B cell (primary cell): ENCODE measurements around the gene TEX14. TPM values are rescaled to one million over a fixed set of nuclear protein-coding genes. Genes with fewer than 3 reads are reported as not detected.

Source experiments
- ATAC-seq: fragments of 200-7000 bp; cut with Tn5 transposase; one replicate; pipeline ENCODE4 v1.10.0; 2021; ENCODE audit warnings: low read depth, mild to moderate bottlenecking, moderate number of reproducible peaks, moderate library complexity
- CTCF ChIA-PET: fragments of 350-600 bp; sonication (Branson Sonifier 250); formaldehyde crosslinking; loops from one replicate; lab custom pipeline; 2021; ENCODE audit warnings: antibody characterized with exemption, inconsistent platforms; lab: Charles Lee
- POLR2A ChIA-PET: fragments of 350-600 bp; sonication (Branson Sonifier 250); formaldehyde crosslinking; loops from one replicate; lab custom pipeline; 2021; ENCODE audit warnings: antibody characterized with exemption; lab: Charles Lee
- DNase-seq: peaks from one replicate; pipeline ENCODE4 v3.0.0; 2013
- H2AFZ ChIP-seq: 2 replicates; pipeline ENCODE4 v1.6.1; 2012; ENCODE audit warnings: mild to moderate bottlenecking, low read depth, low read length; ENCODE audit not compliant: insufficient read depth, poor library complexity, severe bottlenecking
- H3K27ac ChIP-seq, 2 donors: 1 replicate in 1 of 2; 2 replicates in 1 of 2; pipeline ENCODE4 v1.5.1; 2012 to 2013; ENCODE audit warnings: low read length in 2 of 2, mild to moderate bottlenecking in 2 of 2, moderate library complexity in 1 of 2
- H3K27me3 ChIP-seq, 4 experiments: fragments of 200-600 bp in 1 of 4; sonication (generic) in 1 of 4; replicated peaks in 1 of 4; 1 replicate in 2 of 4; 2 replicates in 2 of 4; pipeline versions ENCODE4 v1.6.1 to v1.7.0; 2013 to 2016; ENCODE audit warnings: low read length in 3 of 4, mild to moderate bottlenecking in 2 of 4, mixed read lengths in 1 of 4, moderate library complexity in 1 of 4; ENCODE audit not compliant: insufficient read depth in 4 of 4, control insufficient read depth in 3 of 4; ENCODE audit errors: control extremely low read depth in 1 of 4
- H3K36me3 ChIP-seq, 2 experiments: replicated peaks in 1 of 2; 1 replicate in 1 of 2; 2 replicates in 1 of 2; pipeline versions ENCODE4 v1.6.1 to v1.7.1; 2013; ENCODE audit warnings: low read length in 1 of 2; ENCODE audit not compliant: insufficient read depth in 2 of 2, control insufficient read depth in 1 of 2; ENCODE audit errors: control extremely low read depth in 1 of 2, extremely low read depth in 1 of 2
- H3K4me1 ChIP-seq, 2 donors: fragments of 200-600 bp in 1 of 2; sonication (generic) in 1 of 2; 1 replicate in 1 of 2; 2 replicates in 1 of 2; pipeline versions ENCODE4 v1.5.1 to v1.6.1; 2013 to 2017; ENCODE audit warnings: low read length in 2 of 2; ENCODE audit not compliant: control insufficient read depth in 2 of 2, insufficient read depth in 2 of 2
- H3K4me2 ChIP-seq: replicated peaks from 2 replicates; pipeline ENCODE3; 2012; ENCODE audit warnings: mild to moderate bottlenecking, low read depth, low read length; ENCODE audit not compliant: poor library complexity, severe bottlenecking
- H3K4me3 ChIP-seq, 5 experiments: fragments of 200-600 bp in 1 of 5; sonication (generic) in 1 of 5; 1 replicate in 3 of 5; 2 replicates in 2 of 5; pipeline versions ENCODE4 v1.5.1 to v1.7.0; 2011 to 2016; ENCODE audit warnings: low read length in 4 of 5, mild to moderate bottlenecking in 4 of 5, low read depth in 2 of 5, control low read depth in 1 of 5, moderate library complexity in 1 of 5; ENCODE audit not compliant: insufficient read depth in 1 of 5; ENCODE audit errors: control extremely low read depth in 1 of 5, extremely low read depth in 1 of 5
- H3K79me2 ChIP-seq: fragments of 200-600 bp; sonication (generic); one replicate; pipeline ENCODE4 v1.6.0; 2016; ENCODE audit warnings: low read length; ENCODE audit not compliant: control insufficient read depth, insufficient read depth
- H3K9ac ChIP-seq: fragments of 200-600 bp; sonication (generic); 2 replicates; pipeline ENCODE4 v1.6.1; 2017; ENCODE audit warnings: mild to moderate bottlenecking, low read length, moderate library complexity
- H3K9me3 ChIP-seq, 3 donors: one replicate each; pipeline versions ENCODE4 v1.6.1 to v1.7.1; 2013; ENCODE audit warnings: low read length in 2 of 3; ENCODE audit not compliant: control insufficient read depth in 2 of 3, insufficient read depth in 1 of 3; ENCODE audit errors: control extremely low read depth in 1 of 3
- H4K20me1 ChIP-seq: 2 replicates; pipeline ENCODE4 v1.6.0; 2012; ENCODE audit warnings: mild to moderate bottlenecking, low read length; ENCODE audit not compliant: insufficient read depth, control insufficient read depth, poor library complexity, severe bottlenecking
- H3K27ac Mint-ChIP-seq: one replicate; pipeline ENCODE4 v1.8.0; 2021; ENCODE audit warnings: mixed read lengths
- H3K27me3 Mint-ChIP-seq: one replicate; pipeline ENCODE4 v1.8.0; 2021; ENCODE audit warnings: mixed read lengths
- H3K4me1 Mint-ChIP-seq: one replicate; pipeline ENCODE4 v1.8.0; 2021; ENCODE audit warnings: mixed read lengths
- H3K4me3 Mint-ChIP-seq: one replicate; pipeline ENCODE4 v1.8.0; 2021; ENCODE audit warnings: mixed read lengths
- H3K9me3 Mint-ChIP-seq: one replicate; pipeline ENCODE4 v1.8.0; 2022; ENCODE audit warnings: mixed read lengths; ENCODE audit not compliant: insufficient read depth
- CTCF ChIP-seq: fragments of 200-600 bp; IDR thresholded peaks from one replicate; pipeline ENCODE4 v1.8.0; 2022; ENCODE audit warnings: antibody characterized with exemption, mild to moderate bottlenecking
- EZH2 ChIP-seq: IDR thresholded peaks from 2 replicates; pipeline ENCODE4 v1.6.1; 2012; ENCODE audit warnings: borderline replicate concordance, low read depth, mild to moderate bottlenecking, moderate library complexity, low read length; ENCODE audit not compliant: insufficient read depth, poor library complexity, severe bottlenecking
- WGBS: methylation state at CpG from one replicate; pipeline ENCODE4 v1.1.5; 2013; ENCODE audit warnings: missing lambda C conversion rate; ENCODE audit not compliant: insufficient coverage; 5-methylcytosine and 5-hydroxymethylcytosine counted together
- intact Hi-C: fragments of 100-400 bp; cut with micrococcal nuclease; formaldehyde crosslinking; loops from one replicate; pipeline ENCODE4 v1.10.0; 2022
- polyA plus RNA-seq: library from polyadenylated mRNA; depleted of rRNA; stranded (reverse); fragments of >200 nt; gene quantifications from 2 replicates; pipeline ENCODE4 v1.2.3, GENCODE V29; 2012
- total RNA-seq, 2 donors: library from RNA; stranded (reverse); fragments of 120-200 nt in 1 of 2; gene quantifications; 1 replicate in 1 of 2; 2 replicates in 1 of 2; pipeline versions ENCODE4 v1.2.3 to v1.2.4, GENCODE V29; 2013 to 2022

TEX14 gene
- total and polyA plus RNA-seq, 2 donors (not counting 1 experiment from before 2014, with no cell fraction given): 0.10 to 0.20 TPM

GRCh38 chr17:58520843-58521430 is 170.9 kb downstream of the TEX14 start:
- H3K4me1 ChIP-seq: peaks cover 16 to 31% of the 10 kb centered on the region in 2 donors
- H3K27ac Mint-ChIP-seq: peak overlapping the region; percentile 32
- ATAC-seq (no peak), DNase-seq (peak; percentile 40)
- H3K9me3 Mint-ChIP-seq: no peaks in the 10 kb centered on the region
- H3K4me2 ChIP-seq: no peak overlapping the region
- H3K9me3 ChIP-seq: no peaks in the 10 kb centered on the region
- no peak overlapping the region for H3K27ac ChIP-seq
- TF ChIP-seq EZH2: no peak
- TF ChIP-seq CTCF: peak; percentile 42
- peak overlapping the region; percentile 56 for H3K4me3 Mint-ChIP-seq
- ChIA-PET CTCF (interaction anchor here (0.6 to 6.4 kb wide), 3 partner anchors 66 to 483 kb away, joined by 3 to 85 read pairs (median 51); no protein-coding TSS in a partner anchor), POLR2A (interaction anchor here (0.6 kb wide), 1 partner anchor 137 kb away, joined by 7 read pairs; no protein-coding TSS in a partner anchor)
- H3K27me3 Mint-ChIP-seq: no peaks in the 10 kb centered on the region
- peaks cover 12% of the 10 kb centered on the region for H3K79me2 ChIP-seq
- peaks cover 0 to 2% of the 10 kb centered on the region in 2 experiments for H3K36me3 ChIP-seq
- peaks cover 10% of the 10 kb centered on the region for H4K20me1 ChIP-seq
- intact Hi-C loops: no loop called here
- H3K4me1 Mint-ChIP-seq: peaks cover 22% of the 10 kb centered on the region
- H3K9ac ChIP-seq: no peak overlapping the region
- H2AFZ ChIP-seq: no peak overlapping the region
- H3K4me3 ChIP-seq: no peak overlapping the region
- H3K27me3 ChIP-seq: no peaks in the 10 kb centered on the region
- 70% methylated on average over 10 of the region's 15 CpGs for WGBS
